ENCODE results near the gene CRTAP. TPM values are rescaled to one million over a fixed set of nuclear protein-coding genes. Genes with fewer than 3 reads are reported as not detected.

CRTAP gene
- total RNA-seq, 1 donor from 2014 or later, result 177 TPM

DNA sequence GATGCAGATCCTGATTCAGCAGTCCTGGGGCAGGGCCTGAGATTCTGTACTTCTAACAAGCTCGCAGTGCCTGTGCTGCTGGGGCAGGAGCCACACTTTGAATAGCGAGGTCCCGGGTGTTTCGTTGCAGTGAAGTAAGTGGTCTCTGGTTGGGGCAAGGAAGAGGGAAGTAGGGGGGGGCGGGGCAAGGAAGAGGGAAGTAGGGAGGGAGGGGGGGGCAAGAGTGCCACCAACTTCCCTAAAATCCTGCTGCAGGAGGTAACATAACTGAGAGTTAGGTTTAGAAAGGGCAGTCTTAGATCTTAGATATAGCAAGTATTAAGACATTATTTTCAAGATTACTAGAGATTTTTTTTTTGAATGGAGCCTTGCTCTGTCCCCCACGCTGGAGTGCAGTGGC lies 35.5 kb downstream of the CRTAP start:
- H3K4me1 Mint-ChIP-seq, result peaks cover 7% of the 10 kb centered on the region
- H3K36me3 Mint-ChIP-seq, result peaks cover 3% of the 10 kb centered on the region
- H3K27ac Mint-ChIP-seq, result no peak overlapping the region
- H3K9me3 Mint-ChIP-seq, result no peaks in the 10 kb centered on the region
- TF ChIP-seq, protein P1, sequence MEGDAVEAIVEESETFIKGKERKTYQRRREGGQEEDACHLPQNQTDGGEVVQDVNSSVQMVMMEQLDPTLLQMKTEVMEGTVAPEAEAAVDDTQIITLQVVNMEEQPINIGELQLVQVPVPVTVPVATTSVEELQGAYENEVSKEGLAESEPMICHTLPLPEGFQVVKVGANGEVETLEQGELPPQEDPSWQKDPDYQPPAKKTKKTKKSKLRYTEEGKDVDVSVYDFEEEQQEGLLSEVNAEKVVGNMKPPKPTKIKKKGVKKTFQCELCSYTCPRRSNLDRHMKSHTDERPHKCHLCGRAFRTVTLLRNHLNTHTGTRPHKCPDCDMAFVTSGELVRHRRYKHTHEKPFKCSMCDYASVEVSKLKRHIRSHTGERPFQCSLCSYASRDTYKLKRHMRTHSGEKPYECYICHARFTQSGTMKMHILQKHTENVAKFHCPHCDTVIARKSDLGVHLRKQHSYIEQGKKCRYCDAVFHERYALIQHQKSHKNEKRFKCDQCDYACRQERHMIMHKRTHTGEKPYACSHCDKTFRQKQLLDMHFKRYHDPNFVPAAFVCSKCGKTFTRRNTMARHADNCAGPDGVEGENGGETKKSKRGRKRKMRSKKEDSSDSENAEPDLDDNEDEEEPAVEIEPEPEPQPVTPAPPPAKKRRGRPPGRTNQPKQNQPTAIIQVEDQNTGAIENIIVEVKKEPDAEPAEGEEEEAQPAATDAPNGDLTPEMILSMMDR (IDR thresholded peaks at IDR 0.05; ENCODE audit: unreplicated experiment), result no peak
- no peak for DNase-seq (ENCODE audit: low spot score in 2 of 2, unreplicated experiment in 2 of 2)
- H3K27me3 Mint-ChIP-seq (ENCODE audit: low read depth), result no peaks in the 10 kb centered on the region
- no peak overlapping the region for H3K4me3 Mint-ChIP-seq

DNA sequence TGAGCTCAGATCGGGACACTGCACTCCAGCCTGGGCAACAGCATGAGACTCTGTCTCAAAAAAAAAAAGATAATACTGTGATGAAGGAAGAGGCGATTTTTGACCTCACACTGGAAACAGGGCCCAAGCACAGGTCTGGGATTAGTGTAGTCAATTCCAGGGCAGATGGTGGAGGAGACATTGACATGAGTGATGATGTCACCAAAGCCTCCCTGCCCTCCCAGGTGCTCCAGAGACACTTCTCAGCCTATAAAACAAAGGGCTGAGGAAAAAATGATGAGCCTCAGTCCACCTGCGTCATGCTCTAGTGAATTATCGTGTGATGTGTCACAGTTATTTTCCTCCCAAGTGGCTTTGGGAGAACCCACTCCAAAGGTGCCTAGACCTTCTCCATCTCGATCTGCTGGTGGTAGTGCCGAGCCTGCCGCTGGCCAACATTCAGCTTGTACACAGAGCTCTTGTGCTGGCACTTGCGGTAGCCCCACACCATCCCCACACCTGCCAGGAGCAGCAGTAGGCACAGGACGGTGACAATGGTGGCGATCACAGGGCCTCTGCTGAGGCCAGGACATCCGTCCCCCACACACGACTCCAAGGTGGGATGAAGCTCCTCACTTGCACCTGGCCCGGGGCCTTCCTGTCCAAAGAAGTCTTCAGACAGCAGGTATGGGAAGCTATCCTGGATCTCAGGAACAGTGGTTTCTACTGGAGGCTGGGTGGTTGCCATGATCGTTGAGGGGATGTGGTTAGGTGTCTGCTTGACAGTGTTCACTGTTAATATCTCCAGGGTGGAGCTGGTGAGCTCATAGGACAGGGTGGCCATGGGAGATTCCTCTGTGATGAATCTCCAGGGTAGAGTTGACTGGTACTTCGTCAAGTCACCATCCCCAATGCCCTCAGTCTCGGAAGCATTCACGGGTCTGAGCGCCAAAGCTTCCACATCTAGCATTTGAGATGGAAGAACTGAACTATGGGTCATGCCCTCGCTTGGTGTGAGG lies 38.8 kb downstream of the CRTAP start:
- DNase-seq (ENCODE audit: low spot score in 2 of 2, unreplicated experiment in 2 of 2), result peak in 1 of 2 experiments; percentile 19
- Mint-ChIP-seq H3K36me3 (no peaks in the 10 kb centered on the region), H3K27me3 (ENCODE audit: low read depth) (no peaks in the 10 kb centered on the region), H3K9me3 (no peaks in the 10 kb centered on the region), H3K4me1 (peaks cover 10% of the 10 kb centered on the region), H3K27ac (no peak overlapping the region), H3K4me3 (no peak overlapping the region)
- TF ChIP-seq, protein P1 (IDR thresholded peaks at IDR 0.05; ENCODE audit: unreplicated experiment), result no peak

DNA sequence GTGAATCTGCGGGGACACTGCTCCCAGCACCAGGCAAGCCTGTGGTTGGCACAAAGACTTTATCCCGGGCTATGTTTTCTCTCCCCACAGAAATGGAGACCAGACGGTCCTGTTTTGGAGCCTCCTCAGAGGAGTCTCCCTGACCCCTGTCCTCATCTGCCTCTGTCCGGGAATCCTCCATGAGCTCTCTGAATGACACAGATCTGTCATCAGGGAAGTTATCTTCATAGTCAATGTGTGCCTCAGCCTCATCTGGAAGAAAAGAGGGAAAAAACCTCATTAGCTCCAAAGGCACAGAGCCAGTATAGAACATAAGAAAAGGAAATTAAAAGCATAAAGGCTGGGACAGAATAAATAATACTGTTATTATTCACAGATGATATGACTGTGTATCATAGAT lies 40.0 kb downstream of the CRTAP start:
- peak in 1 of 2 experiments; percentile 20 for DNase-seq (ENCODE audit: low spot score in 2 of 2, unreplicated experiment in 2 of 2)
- TF ChIP-seq, protein P1 (IDR thresholded peaks at IDR 0.05; ENCODE audit: unreplicated experiment), result no peak
- no peaks in the 10 kb centered on the region for H3K36me3 Mint-ChIP-seq
- H3K9me3 Mint-ChIP-seq, result no peaks in the 10 kb centered on the region
- no peak overlapping the region for H3K27ac Mint-ChIP-seq
- peaks cover 10% of the 10 kb centered on the region for H3K4me1 Mint-ChIP-seq
- H3K4me3 Mint-ChIP-seq, result no peak overlapping the region
- no peaks in the 10 kb centered on the region for H3K27me3 Mint-ChIP-seq (ENCODE audit: low read depth)

DNA sequence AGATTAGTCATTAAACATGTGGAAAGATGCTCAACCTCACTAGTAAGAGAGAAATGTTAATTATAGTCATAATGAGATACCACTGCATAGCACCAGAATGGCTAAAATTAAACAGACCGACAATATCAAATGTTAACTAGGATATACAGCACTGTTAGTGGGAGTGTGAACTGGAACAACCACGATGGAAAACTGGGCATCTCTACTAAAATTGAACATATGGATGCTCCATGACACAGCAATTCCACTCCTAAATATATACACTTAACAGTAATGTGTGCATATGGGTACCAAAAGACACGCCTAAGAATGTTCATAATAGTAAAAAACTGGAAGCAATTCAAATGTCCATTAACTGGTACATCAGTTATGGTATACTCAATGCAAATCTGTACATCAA lies 41.5 kb downstream of the CRTAP start:
- TF ChIP-seq, protein P1 (IDR thresholded peaks at IDR 0.05; ENCODE audit: unreplicated experiment), result no peak
- Mint-ChIP-seq H3K4me1 (peaks cover 10% of the 10 kb centered on the region), H3K27ac (no peak overlapping the region), H3K4me3 (no peak overlapping the region), H3K27me3 (ENCODE audit: low read depth) (no peaks in the 10 kb centered on the region), H3K36me3 (no peaks in the 10 kb centered on the region), H3K9me3 (no peaks in the 10 kb centered on the region)
- no peak for DNase-seq (ENCODE audit: low spot score in 2 of 2, unreplicated experiment in 2 of 2)

DNA sequence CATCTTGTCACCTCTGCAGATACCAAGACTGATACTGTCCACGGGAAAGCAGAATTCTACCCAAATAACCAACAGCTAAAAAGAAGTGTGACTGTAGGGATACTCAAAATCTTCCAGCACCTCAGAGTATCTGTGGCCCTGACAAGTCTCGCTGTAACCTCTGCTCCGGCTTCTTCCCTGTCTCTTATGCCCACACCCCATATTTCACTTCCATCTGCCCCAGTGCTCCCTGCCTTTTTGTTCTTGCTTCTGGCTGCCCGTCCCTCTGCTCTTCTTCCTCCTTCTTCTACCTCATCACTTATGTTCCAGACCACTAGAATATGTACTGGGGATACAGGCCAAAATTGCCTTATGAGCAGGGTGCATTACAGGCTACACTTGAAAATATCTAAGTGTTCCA lies 45.4 kb downstream of the CRTAP start:
- Mint-ChIP-seq H3K4me3 (no peak overlapping the region), H3K9me3 (peaks cover 3% of the 10 kb centered on the region), H3K36me3 (no peaks in the 10 kb centered on the region), H3K27me3 (ENCODE audit: low read depth) (peaks cover 11% of the 10 kb centered on the region), H3K27ac (no peak overlapping the region), H3K4me1 (peaks cover 10% of the 10 kb centered on the region)
- no peak for DNase-seq (ENCODE audit: low spot score in 2 of 2, unreplicated experiment in 2 of 2)
- TF ChIP-seq, protein P1 (IDR thresholded peaks at IDR 0.05; ENCODE audit: unreplicated experiment), result no peak
